ENCODE measurements around the gene TTLL5. TPM values are rescaled to one million over a fixed set of nuclear protein-coding genes. Genes with fewer than 3 reads are reported as not detected.
"Not testable (repeated sequence)": the region's sequence is repeated elsewhere in the genome, so short reads cannot be mapped to it uniquely, and the experiment has no call there.

The TTLL5 gene
- total and polyA plus RNA-seq, 4 donors = 30.4 to 40.1 (median 33.1) TPM

DNA sequence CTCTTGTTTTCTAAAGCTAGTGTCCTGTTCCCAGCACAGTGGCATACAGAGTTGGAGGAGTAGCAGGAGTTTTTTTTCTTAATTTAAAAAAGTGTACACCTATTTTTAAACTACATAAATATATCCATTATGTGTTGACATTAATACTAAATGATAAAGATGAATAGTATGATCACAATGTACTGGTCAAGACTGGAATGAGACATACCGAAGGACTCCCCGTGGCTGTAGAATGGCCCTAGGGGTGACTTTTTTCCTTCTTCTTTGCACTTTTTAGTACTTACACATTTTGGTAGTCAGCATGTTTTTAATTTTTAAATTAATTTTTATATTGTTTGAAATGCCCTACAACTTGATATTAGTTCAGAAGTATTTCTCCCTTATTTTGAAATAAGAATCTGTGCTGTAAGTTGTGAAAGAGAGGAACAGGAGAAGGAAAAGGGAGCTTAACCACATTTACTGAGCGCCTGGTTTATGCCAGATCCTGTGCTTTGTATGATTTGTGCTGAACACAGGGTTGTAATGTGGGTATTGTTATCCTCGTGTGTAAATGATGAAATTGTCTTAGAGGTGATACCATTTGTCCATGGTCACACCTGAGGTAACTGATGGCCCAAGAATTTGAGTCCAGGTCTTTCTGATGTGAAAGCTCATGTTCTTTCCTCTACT lies 184.2 kb downstream of the TTLL5 start:
- WGBS (ENCODE audit: insufficient coverage) = 83% methylated on average over 2 of the region's 4 CpGs
- Histone ChIP-seq H3K4me1 (ENCODE audit: control insufficient read depth, insufficient read depth, low read length) (no peaks in the 10 kb centered on the region), H3K27ac (ENCODE audit: low read depth, low read length) (no peak overlapping the region), H3K27me3 (ENCODE audit: control insufficient read depth, insufficient read depth, low read length) (no peaks in the 10 kb centered on the region), H3K4me3 (ENCODE audit: low read depth, low read length) (no peak overlapping the region), H3K36me3 (ENCODE audit: control insufficient read depth, insufficient read depth, low read length) (no peaks in the 10 kb centered on the region), H3K9me3 (ENCODE audit: control insufficient read depth, insufficient read depth, low read length) (no peaks in the 10 kb centered on the region)
- no peak for DNase-seq (ENCODE audit: low read depth in 4 of 6, low spot score in 6 of 6)

DNA sequence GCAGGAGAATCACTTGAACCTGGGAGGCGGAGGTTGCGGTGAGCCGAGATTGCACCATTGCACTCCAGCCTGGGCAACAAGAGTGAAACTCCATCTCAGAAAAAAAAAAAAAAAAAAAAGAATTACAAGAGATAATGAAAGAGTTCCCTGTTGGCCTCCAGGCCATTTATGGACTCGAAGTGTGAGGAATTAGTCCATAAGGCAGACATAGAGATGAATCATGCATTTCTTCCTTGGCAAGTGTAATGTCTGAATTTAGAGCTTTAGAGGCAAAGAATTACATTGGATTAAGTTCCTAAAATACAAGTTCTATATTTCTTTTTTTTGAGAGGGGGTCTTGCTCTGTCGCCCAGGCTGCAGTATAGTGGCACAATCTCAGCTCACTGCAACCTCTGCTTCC lies 185.6 kb downstream of the TTLL5 start:
- not testable (repeated sequence) for DNase-seq (ENCODE audit: low read depth in 4 of 6, low spot score in 6 of 6); H3K27ac ChIP-seq (ENCODE audit: low read depth, low read length); H3K27me3 ChIP-seq (ENCODE audit: control insufficient read depth, insufficient read depth, low read length); H3K4me3 ChIP-seq (ENCODE audit: low read depth, low read length); H3K9me3 ChIP-seq (ENCODE audit: control insufficient read depth, insufficient read depth, low read length); H3K36me3 ChIP-seq (ENCODE audit: control insufficient read depth, insufficient read depth, low read length); H3K4me1 ChIP-seq (ENCODE audit: control insufficient read depth, insufficient read depth, low read length)
- WGBS (ENCODE audit: insufficient coverage) = no CpG with 5 or more reads among the region's 5 CpGs

GRCh38 chr14:75847584-75847983 lies 186.5 kb downstream of the TTLL5 start:
- no peak for DNase-seq (ENCODE audit: low read depth in 4 of 6, low spot score in 6 of 6)
- no peaks in the 10 kb centered on the region for H3K36me3 ChIP-seq (ENCODE audit: control insufficient read depth, insufficient read depth, low read length)
- H3K4me1 ChIP-seq (ENCODE audit: control insufficient read depth, insufficient read depth, low read length) = no peaks in the 10 kb centered on the region
- WGBS (ENCODE audit: insufficient coverage) = 93% methylated on average over 1 of the region's 2 CpGs
- no peaks in the 10 kb centered on the region for H3K27me3 ChIP-seq (ENCODE audit: control insufficient read depth, insufficient read depth, low read length)
- H3K27ac ChIP-seq (ENCODE audit: low read depth, low read length) = no peak overlapping the region
- no peaks in the 10 kb centered on the region for H3K9me3 ChIP-seq (ENCODE audit: control insufficient read depth, insufficient read depth, low read length)
- no peak overlapping the region for H3K4me3 ChIP-seq (ENCODE audit: low read depth, low read length)

DNA sequence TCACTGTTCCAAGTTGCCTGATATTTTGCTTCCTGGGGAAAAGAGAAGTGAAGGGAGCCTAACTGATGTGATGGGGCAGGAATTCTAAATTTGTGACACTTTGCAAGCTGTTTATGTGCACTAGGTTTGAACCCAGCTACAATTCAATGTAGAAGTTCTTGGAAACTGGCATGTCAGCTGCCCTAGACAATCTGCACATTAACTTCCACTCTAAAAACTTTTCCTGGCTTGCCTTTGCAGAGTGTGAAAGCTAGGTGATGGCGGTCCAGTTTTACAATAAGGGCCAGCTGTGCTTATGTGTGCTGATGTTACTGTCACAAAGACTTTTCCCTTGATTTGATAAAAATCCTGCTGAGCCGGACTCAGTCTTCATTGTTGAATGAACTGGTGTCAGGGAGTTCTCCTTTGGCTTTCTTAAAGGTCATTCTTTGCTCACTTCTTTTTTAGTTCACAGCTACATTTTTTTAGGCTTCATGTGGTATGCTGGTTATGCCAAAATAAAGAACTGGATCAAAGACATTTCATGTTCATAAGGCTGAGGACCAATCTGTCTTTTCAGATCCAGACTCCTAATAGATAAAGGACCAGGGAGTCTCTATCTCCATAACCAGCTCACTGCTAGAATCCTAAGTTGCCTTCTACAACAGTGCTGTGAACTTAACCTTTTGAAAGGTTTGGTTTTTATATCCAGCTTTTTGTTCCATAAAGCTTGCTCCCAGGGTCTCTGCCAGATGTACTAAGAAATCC lies 187.3 kb downstream of the TTLL5 start:
- Histone ChIP-seq H3K4me3 (ENCODE audit: low read depth, low read length) (no peak overlapping the region), H3K27ac (ENCODE audit: low read depth, low read length) (no peak overlapping the region), H3K36me3 (ENCODE audit: control insufficient read depth, insufficient read depth, low read length) (no peaks in the 10 kb centered on the region), H3K9me3 (ENCODE audit: control insufficient read depth, insufficient read depth, low read length) (no peaks in the 10 kb centered on the region), H3K4me1 (ENCODE audit: control insufficient read depth, insufficient read depth, low read length) (no peaks in the 10 kb centered on the region), H3K27me3 (ENCODE audit: control insufficient read depth, insufficient read depth, low read length) (no peaks in the 10 kb centered on the region)
- 90% methylated on average over 2 of the region's 2 CpGs for WGBS (ENCODE audit: insufficient coverage)
- DNase-seq (ENCODE audit: low read depth in 4 of 6, low spot score in 6 of 6) = no peak

DNA sequence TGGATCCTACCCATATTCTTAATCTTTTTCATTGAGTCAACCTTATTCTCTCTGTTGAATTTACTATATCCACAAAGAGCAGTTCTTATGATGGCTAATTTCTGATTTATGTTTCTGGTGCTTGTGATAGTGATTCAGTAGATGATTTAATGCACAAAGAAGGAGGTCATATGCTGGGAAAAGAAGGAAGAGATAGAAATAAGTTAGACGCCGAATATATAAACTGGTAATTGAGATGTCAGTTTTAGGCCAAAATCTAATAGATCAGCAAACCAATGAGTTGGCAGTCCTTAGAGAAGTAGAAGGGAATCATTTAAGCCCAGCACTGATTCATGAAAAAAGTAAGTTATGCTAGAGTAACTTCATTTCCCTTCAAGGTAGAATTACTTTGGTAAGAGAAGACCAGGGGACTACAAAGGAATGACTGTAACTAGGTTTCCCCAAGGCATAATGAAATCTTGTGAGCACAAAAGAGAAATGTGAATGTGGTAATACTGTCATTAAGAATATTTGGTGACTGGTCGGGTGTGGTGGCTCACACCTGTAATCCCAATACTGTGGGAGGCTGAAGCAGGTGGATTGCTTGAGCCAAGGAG lies 188.4 kb downstream of the TTLL5 start:
- WGBS (ENCODE audit: insufficient coverage) = 100% methylated on average over 3 of the region's 3 CpGs
- H3K27me3 ChIP-seq (ENCODE audit: control insufficient read depth, insufficient read depth, low read length) = no peaks in the 10 kb centered on the region
- H3K36me3 ChIP-seq (ENCODE audit: control insufficient read depth, insufficient read depth, low read length) = no peaks in the 10 kb centered on the region
- H3K4me3 ChIP-seq (ENCODE audit: low read depth, low read length) = no peak overlapping the region
- no peak overlapping the region for H3K27ac ChIP-seq (ENCODE audit: low read depth, low read length)
- no peaks in the 10 kb centered on the region for H3K9me3 ChIP-seq (ENCODE audit: control insufficient read depth, insufficient read depth, low read length)
- DNase-seq (ENCODE audit: low read depth in 4 of 6, low spot score in 6 of 6) = peak in 1 of 6 donors; percentile 41
- H3K4me1 ChIP-seq (ENCODE audit: control insufficient read depth, insufficient read depth, low read length) = no peaks in the 10 kb centered on the region

DNA sequence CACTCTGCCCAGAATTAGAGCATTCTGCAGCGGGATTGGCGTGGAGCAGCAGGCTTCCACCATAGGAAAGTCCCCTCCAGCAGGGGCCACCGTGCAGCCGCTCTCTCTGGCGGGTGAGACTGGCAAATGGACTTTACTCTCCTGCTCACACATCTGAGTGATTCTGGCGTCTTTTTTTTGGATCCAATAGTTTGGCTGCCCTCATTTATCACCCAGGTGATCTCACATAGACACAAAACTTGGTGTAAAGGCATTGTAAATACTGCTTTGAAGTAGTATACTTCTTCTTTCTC lies 190.5 kb downstream of the TTLL5 start:
- no peak for DNase-seq (ENCODE audit: low read depth in 4 of 6, low spot score in 6 of 6)
- Histone ChIP-seq H3K27me3 (ENCODE audit: control insufficient read depth, insufficient read depth, low read length) (no peaks in the 10 kb centered on the region), H3K27ac (ENCODE audit: low read depth, low read length) (no peak overlapping the region), H3K36me3 (ENCODE audit: control insufficient read depth, insufficient read depth, low read length) (no peaks in the 10 kb centered on the region), H3K4me1 (ENCODE audit: control insufficient read depth, insufficient read depth, low read length) (no peaks in the 10 kb centered on the region), H3K4me3 (ENCODE audit: low read depth, low read length) (no peak overlapping the region), H3K9me3 (ENCODE audit: control insufficient read depth, insufficient read depth, low read length) (no peaks in the 10 kb centered on the region)
- WGBS (ENCODE audit: insufficient coverage) = 73% methylated on average over 3 of the region's 6 CpGs

GRCh38 chr14:75854111-75854799 lies 193.2 kb downstream of the TTLL5 start:
- no peak for DNase-seq (ENCODE audit: low read depth in 4 of 6, low spot score in 6 of 6)
- Histone ChIP-seq H3K27ac (ENCODE audit: low read depth, low read length) (no peak overlapping the region), H3K36me3 (ENCODE audit: control insufficient read depth, insufficient read depth, low read length) (no peaks in the 10 kb centered on the region), H3K4me1 (ENCODE audit: control insufficient read depth, insufficient read depth, low read length) (no peaks in the 10 kb centered on the region), H3K9me3 (ENCODE audit: control insufficient read depth, insufficient read depth, low read length) (no peaks in the 10 kb centered on the region), H3K27me3 (ENCODE audit: control insufficient read depth, insufficient read depth, low read length) (no peaks in the 10 kb centered on the region), H3K4me3 (ENCODE audit: low read depth, low read length) (no peak overlapping the region)
- no CpG with 5 or more reads among the region's 6 CpGs for WGBS (ENCODE audit: insufficient coverage)

DNA sequence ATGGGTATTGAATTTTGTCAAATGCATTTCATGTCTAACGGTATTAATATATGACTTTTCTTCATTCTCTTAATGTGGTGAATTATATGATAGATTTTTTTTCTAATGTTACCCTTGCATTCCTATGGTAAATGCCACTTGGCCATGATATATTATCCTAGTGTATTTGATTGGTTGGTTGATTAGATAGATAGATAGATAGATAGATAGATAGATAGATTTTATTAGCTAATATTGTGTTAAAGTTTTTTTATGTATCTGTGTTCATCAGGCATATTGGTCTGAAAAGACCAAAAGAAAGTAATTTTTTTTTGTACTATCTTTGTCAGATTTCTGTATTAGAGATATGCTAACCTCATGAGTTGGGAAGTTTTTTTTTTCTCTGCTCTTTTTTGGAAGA lies 196.2 kb downstream of the TTLL5 start:
- no CpG with 5 or more reads among the region's 1 CpG for WGBS (ENCODE audit: insufficient coverage)
- H3K36me3 ChIP-seq (ENCODE audit: control insufficient read depth, insufficient read depth, low read length) = no peaks in the 10 kb centered on the region
- no peak for DNase-seq (ENCODE audit: low read depth in 4 of 6, low spot score in 6 of 6)

GRCh38 chr14:75858362-75858761 lies 197.3 kb downstream of the TTLL5 start:
- no peaks in the 10 kb centered on the region for H3K4me1 ChIP-seq (ENCODE audit: control insufficient read depth, insufficient read depth, low read length)
- no CpG with 5 or more reads among the region's 2 CpGs for WGBS (ENCODE audit: insufficient coverage)
- H3K27ac ChIP-seq (ENCODE audit: low read depth, low read length) = no peak overlapping the region
- no peaks in the 10 kb centered on the region for H3K27me3 ChIP-seq (ENCODE audit: control insufficient read depth, insufficient read depth, low read length)
- H3K9me3 ChIP-seq (ENCODE audit: control insufficient read depth, insufficient read depth, low read length) = no peaks in the 10 kb centered on the region
- H3K4me3 ChIP-seq (ENCODE audit: low read depth, low read length) = no peak overlapping the region
- H3K36me3 ChIP-seq (ENCODE audit: control insufficient read depth, insufficient read depth, low read length) = no peaks in the 10 kb centered on the region
- DNase-seq (ENCODE audit: low read depth in 4 of 6, low spot score in 6 of 6) = no peak

More for the DNA sequence above, 196.2 kb downstream of the TTLL5 start:
- H3K4me3 ChIP-seq (ENCODE audit: low read depth, low read length) = no peak overlapping the region
- H3K9me3 ChIP-seq (ENCODE audit: control insufficient read depth, insufficient read depth, low read length) = no peaks in the 10 kb centered on the region
- H3K27ac ChIP-seq (ENCODE audit: low read depth, low read length) = no peak overlapping the region
- H3K27me3 ChIP-seq (ENCODE audit: control insufficient read depth, insufficient read depth, low read length) = no peaks in the 10 kb centered on the region
- no peaks in the 10 kb centered on the region for H3K4me1 ChIP-seq (ENCODE audit: control insufficient read depth, insufficient read depth, low read length)

All from spinal cord (tissue), 10 donors.